ENCODE data around the gene SYNE2.

SYNE2 gene

GRCh38 chr14:63874223-63874622 lies 21.4 kb downstream of the SYNE2 start:
- no peak overlapping the region for H3K4me3 ChIP-seq (ENCODE audit: low read depth, low read length)

DNA sequence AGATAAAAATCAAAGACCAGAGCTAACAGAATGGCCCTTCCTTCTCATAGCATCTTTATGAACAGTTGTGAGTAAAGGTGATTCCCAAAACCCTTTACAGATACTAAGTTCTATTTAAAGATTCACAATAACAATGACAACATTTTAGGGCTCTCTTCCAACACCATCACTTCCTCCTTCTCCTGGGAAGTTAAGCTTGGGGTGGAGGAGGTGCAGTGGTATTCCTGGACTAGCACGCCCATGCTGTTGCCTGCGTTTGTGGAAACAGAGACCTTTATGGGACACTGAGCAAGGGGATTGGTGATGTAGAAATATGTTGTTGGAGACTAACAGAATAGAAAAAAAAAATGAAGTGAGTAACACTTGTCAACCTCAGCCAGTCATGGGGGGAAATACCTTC lies 22.5 kb downstream of the SYNE2 start:
- H3K4me3 ChIP-seq (ENCODE audit: low read depth, low read length), result no peak overlapping the region

DNA sequence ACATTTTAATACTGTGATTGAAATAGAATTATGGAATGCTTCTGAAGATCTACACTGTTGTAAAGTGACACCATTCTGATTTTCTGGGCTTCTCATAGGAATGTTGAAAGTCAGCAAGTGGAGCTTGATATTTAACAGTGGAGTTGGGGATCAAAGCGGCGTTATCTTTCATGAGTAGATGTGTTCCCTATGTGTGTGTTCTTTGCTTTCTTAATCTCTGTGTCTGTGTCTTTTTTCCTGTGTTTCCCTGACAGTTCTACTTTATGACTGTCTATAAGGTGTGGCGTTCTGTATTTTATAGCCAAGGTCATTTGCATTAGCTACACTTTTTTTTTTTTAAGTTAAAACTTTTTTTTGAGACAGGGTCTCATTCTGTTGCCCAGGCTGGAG lies 24.7 kb downstream of the SYNE2 start:
- no peak overlapping the region for H3K4me3 ChIP-seq (ENCODE audit: low read depth, low read length)

DNA sequence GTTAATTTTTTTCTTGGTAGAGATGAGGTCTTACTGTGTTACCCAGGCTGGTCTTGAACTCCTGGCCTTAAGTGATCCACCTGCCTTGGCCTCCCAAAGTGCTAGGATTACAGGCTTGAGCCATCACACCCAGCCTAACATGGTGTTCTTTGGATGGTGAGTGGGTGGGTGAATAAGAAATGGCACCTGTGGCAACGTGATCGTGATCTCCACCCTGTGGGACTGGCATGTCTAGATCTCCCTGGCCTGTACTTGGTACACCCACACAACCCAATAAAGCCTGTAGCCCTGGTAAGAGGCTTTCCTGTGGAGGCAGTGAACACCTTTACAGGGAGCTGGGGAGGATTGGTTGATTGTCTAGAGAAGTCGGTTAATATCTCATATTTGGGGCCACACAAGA lies 25.2 kb downstream of the SYNE2 start:
- no peak overlapping the region for H3K4me3 ChIP-seq (ENCODE audit: low read depth, low read length)

GRCh38 chr14:63878792-63879191 lies 26.0 kb downstream of the SYNE2 start:
- H3K4me3 ChIP-seq (ENCODE audit: low read depth, low read length), result no peak overlapping the region

GRCh38 chr14:63881926-63882325 lies 29.1 kb downstream of the SYNE2 start:
- no peak overlapping the region for H3K4me3 ChIP-seq (ENCODE audit: low read depth, low read length)

DNA sequence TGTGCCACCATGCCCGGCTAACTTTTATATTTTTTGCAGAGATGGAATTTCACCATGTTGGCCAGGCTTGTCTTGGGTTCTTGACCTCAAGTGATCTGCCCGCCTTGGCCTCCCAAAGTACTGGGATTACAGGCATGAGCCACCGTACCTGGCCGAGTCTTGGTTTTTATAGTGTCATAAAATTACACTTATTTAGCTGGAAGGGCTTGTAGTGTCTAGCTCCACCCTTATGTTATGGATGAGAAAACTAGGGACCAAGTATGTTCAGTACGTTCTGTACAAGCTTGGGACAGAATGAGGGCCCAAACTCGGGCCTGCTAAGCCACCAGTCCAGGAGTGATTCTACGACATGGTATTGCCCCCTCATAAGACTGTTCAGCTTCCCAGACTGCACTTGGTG lies 35.1 kb downstream of the SYNE2 start:
- no peak overlapping the region for H3K4me3 ChIP-seq (ENCODE audit: low read depth, low read length)

DNA sequence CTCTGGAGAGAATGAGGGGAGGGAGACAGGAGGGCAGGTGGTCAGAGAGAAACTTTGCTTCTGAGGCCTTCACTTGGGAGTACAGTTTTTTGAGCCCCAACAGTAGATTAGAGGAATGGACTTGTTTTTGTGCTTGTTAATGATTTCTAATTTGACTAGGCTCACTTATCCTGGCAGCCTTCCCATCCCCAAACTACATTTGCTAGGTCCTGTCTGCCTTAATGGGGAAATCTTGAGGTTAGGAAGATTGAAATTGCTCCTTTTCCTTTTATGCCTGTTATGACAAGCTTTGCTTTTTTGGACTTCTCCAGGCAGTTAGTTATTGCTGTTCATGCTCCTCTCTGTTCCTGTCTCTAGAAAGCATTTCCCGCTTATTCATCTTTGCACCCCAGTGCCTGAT lies 37.7 kb downstream of the SYNE2 start:
- H3K4me3 ChIP-seq (ENCODE audit: low read depth, low read length), result no peak overlapping the region

GRCh38 chr14:63891148-63891975 lies 38.6 kb downstream of the SYNE2 start:
- no peak overlapping the region for H3K4me3 ChIP-seq (ENCODE audit: low read depth, low read length)

DNA sequence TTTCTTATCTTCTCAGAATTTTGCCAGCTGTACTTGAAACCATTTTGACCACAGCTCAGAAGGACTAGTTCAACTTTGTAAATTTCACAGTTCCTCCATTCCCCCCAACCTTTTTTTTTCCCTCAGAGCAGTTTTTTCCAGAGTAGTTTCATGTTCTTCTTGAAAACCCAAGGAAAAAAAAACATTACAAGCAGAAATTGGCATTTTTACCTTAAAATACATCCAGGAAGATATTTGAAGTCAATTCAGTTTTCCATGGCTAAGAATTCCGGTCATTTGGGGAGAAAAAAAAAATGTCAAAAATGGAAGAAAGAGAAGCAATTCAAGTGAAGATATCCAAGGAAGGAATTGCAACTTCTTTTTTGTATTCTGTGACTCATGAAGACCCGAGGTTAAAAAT lies 39.5 kb downstream of the SYNE2 start:
- H3K4me3 ChIP-seq (ENCODE audit: low read depth, low read length), result no peak overlapping the region

GRCh38 chr14:63893701-63894458 lies 41.1 kb downstream of the SYNE2 start:
- no peak overlapping the region for H3K4me3 ChIP-seq (ENCODE audit: low read depth, low read length)

DNA sequence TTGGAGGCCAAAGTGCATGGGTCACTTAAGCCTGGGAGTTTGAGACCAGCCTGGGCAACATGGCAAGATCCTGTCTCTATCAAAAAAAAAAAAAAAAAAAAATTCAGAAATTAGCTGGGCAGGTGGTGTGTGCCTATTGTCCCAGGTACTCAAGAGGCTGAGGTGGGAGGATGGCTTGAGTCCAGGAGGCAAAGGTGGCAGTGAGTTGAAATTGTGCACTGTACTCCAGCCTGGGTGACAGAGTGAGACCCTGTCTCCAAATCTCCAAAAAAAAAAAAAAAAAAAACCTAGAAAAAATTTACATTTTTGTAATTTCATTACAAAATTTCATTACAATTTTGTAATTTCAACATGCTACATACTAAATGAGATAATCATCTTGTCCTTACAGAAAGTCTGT lies 42.7 kb downstream of the SYNE2 start:
- H3K4me3 ChIP-seq (ENCODE audit: low read depth, low read length), result no peak overlapping the region

DNA sequence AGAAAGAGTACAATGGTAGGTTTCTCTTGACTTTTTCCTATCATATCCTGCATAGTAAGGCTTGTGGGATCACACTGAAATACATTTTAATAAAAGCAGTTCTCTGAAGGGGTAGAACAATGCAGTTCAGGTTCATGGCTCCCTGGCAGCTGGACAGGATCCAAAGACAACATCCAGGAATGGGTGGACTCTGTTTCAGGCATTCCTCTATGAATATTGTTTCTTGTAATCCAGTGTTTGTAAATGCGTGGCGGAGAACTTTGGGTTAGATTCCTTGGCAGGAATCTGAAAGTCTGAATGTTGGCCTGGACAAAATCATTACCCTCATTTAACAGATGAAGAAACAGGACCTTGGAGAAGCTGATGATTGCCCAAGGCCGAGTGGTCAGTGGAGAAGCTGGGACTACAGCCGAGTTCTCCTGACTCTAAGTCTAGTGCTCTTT lies 43.5 kb downstream of the SYNE2 start:
- no peak overlapping the region for H3K4me3 ChIP-seq (ENCODE audit: low read depth, low read length)

DNA sequence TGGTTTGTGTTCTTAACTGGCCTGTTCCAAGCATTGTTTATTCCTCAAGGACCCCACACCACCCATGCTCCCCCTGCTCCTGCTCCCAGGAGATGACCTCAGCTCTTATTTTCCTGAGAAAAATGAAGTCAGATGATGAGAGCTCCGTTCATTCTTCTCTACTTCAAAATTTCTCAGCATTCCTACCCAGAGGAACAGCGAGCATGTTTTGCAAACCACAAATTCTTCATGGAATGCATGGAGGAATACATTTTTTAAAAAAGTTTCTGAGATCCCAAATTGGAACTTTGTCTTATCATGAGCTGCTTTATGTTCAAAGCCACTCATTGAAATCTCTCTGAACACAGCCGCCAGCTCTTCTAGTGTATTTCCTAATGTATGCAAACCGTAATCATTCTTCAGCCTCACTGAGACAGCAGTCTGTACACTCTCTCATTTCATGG lies 44.9 kb downstream of the SYNE2 start:
- no peak overlapping the region for H3K4me3 ChIP-seq (ENCODE audit: low read depth, low read length)

- H3K4me3 ChIP-seq (ENCODE audit: low read depth, low read length), result no peak overlapping the region
These were observed 47.1 kb downstream of the SYNE2 start for GRCh38 chr14:63899953-63900352.

DNA sequence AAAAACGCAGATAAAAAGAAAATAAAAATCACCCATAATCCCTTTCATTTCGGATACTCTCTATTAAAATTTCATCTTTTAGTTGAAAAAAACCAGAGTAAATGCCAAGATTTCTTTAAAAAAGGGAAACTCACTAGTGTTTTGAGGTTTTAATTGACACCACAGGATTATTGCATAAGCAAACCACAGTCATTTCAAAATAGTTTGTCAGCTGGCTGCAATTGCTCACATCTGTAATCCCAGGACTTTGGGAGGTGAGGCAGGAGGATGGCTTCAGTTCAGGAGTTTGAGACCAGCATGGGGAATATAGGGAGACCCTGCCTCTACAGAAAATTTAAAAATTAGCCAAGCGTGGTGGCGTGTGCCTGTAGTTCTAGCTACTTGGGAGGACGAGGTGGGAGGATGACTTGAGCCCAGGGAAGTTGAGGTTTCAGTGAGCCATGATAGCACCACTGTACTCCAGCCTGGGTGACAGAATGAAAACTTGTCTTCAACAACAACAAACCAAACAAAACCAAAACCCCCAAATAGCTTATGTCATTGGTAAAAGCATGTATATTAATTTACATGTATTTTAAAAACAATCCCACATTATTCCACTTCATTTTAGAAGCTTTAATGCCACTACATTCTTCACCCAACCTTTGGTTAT lies 48.8 kb downstream of the SYNE2 start:
- H3K4me3 ChIP-seq (ENCODE audit: low read depth, low read length), result no peak overlapping the region

GRCh38 chr14:63902375-63902976 lies 49.7 kb downstream of the SYNE2 start:
- no peak overlapping the region for H3K4me3 ChIP-seq (ENCODE audit: low read depth, low read length)

GRCh38 chr14:63904724-63905123 lies 51.9 kb downstream of the SYNE2 start:
- H3K4me3 ChIP-seq (ENCODE audit: low read depth, low read length), result no peak overlapping the region

DNA sequence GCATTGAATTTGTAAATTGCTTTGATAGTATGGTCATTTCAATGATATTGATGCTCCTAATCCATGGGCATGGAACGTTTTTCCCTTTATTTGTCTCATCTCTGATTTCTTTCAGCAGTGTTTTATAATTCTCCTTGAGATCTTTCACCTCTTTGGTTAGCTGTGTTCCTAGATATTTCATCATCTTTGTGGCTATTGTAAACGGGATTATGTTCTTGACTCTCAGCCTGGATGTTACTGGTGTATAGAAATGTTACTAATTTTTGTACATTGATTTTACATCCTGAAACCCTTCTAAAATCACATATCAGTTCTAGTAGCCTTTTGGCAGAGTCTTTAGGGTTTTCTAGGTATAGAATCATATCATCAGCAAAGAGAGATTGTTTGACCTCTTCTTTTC lies 52.6 kb downstream of the SYNE2 start:
- H3K4me3 ChIP-seq (ENCODE audit: low read depth, low read length), result no peak overlapping the region

GRCh38 chr14:63908667-63909264 lies 56.0 kb downstream of the SYNE2 start:
- H3K4me3 ChIP-seq (ENCODE audit: low read depth, low read length), result no peak overlapping the region

DNA sequence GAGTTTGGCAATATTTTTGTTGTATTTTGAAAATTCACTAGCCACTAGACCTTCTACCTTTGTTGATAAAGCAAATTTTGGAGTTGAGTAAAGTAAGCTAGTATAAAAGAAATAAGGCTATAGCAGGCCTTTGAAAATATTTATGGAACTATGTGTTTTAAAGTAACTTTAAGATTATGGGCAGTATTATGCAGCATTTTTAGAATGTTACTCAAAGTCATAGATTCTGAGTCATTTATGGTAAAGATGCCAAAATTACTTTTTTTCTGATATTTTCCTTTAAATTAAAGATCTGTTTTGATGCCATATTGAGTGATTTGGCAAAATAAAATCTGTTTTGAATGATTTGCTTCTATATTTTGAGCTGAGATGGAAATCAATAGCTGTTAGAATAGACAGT lies 57.2 kb downstream of the SYNE2 start:
- no peak overlapping the region for H3K4me3 ChIP-seq (ENCODE audit: low read depth, low read length)

Data from iPS-11a (cell line).